Body of pancreas (tissue), 4 donors: Measurements from ENCODE around the gene REELD1.

Experiments used
- CTCF ChIP-seq, 7 experiments: fragments of 450-650 bp in 4 of 7; fragments of 200-600 bp in 3 of 7; sonication (generic) in 3 of 7; IDR thresholded peaks; one replicate each; pipeline ENCODE4 v1.5.1; 2016 to 2019; ENCODE audit warnings: antibody characterized with exemption in 7 of 7
- POLR2A ChIP-seq, 3 donors: fragments of 450-650 bp; IDR thresholded peaks; one replicate each; pipeline ENCODE4 v1.6.1; 2016; ENCODE audit warnings: antibody characterized with exemption in 3 of 3, mild to moderate bottlenecking in 2 of 3

DNA sequence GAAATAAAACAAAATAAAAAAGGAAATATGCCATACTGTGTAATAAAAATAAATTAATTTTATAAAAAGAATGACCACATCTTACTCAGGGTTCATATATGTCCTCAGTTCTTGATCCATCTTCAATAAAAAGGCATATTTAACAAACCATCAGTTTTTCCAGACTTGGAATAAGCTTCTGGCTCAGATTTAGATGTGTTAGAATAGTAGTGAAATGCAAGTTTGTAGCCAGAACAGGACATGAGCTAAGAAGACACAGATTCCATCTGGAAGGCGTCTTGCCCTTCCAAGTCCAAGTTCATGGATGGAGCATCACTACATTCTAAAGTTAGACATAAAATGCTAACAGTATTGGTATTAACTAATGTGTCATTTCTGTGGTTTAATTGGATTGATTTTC, 49.1 kb upstream of the REELD1 start:
- TF ChIP-seq CTCF (IDR thresholded peaks at IDR 0.05) (no peak), POLR2A (IDR thresholded peaks at IDR 0.05) (no peak)
